ENCODE data around the gene VWA7.

Gene VWA7

DNA sequence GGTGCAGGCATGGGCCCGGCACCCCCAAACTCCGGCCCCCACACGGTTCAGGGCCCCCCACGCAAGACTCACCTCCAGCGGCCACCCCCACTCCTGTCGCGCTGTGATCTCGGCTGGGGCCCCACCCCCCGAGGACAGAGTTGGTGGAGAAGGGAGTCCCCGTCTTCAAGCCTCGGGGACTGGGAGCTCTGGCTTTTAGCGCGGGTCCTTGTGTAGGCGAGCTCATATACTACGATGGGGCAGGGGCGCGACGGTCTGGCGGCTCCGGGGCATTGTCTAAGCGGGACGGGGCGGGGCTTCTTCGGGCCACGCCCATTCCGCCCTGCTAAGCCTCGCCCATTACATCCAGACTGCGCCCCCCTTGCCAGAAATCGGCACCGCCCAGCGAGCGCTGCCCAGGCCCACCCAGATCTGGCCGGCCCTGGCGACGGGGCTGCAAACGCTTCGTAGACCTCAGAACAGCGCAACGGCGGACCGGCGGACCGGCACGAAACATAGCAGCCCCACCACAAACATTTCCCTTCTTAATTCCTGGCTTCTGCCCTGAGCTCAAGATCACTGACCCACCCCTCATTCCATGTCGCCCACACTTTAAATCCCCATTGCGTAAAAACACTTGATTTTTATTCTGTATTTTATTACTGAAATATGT lies 47.0 kb downstream of the VWA7 start:
- no peak for DNase-seq (ENCODE audit: low read depth)

DNA sequence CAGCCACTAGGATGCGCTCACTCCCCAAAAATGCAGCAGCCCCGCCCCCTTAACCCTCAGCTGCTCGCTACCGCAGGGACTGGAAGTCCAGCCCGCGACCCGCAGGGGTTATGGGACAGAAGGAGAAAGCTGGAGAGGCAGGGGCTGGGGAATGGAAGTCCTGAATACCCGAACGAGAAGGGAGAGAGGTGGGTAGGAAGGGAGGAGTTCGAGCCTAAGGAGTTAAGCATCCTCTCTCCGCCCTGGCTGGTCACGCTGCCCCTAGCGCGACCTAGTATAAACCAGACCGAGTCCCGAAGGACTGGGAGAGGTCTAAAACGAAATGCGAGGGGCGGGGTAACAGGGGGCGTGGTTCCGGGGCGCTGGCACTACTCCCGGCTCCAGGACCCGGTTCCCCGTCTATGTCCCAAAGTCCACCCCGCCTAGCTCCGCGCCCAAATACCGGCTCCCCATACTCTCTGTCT lies 47.6 kb downstream of the VWA7 start:
- DNase-seq (ENCODE audit: low read depth): no peak

DNA sequence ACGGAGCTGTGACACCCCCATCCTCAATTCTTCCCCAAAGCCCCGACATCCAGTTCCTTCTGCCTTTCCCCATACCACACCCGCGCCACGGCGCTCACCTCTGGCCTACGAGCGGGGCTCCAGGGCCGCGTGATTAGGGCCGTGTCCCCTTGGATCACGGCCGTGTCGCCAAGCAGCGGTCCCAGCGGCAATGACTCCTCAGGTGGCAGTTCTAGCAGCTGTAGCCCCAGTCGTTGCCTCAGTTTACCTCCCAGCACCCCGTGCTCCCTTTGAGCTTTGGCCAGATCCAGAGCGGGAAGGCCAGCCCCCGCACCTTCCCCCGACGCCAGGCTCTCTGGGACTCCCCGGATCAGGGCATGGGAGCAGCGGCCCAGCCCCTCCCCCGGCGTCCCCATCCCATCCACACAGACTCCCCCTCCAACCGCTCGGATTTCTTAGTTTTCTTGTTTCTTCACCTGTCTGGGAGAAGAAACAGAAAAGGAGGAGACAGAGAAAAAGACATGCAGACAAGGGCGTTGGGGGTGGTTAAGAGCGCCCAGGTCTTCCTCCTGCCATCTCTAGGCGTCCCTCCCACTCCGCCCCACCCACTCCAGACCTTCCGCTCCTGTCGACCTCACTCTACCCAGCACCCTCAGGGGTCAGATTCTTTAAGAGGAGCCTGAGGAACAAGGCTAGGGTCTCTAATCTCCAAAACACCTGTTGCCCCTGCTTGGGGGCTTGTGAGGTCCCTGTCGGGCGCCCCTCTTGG lies 48.2 kb downstream of the VWA7 start, which contains the start of gene DDAH2:
Gene DDAH2 (minus strand): TSS at position 533 of the 748 bp plus-strand sequence. CDS start 138 bp downstream, at position 395.
- DNase-seq (ENCODE audit: low read depth): no peak

DNA sequence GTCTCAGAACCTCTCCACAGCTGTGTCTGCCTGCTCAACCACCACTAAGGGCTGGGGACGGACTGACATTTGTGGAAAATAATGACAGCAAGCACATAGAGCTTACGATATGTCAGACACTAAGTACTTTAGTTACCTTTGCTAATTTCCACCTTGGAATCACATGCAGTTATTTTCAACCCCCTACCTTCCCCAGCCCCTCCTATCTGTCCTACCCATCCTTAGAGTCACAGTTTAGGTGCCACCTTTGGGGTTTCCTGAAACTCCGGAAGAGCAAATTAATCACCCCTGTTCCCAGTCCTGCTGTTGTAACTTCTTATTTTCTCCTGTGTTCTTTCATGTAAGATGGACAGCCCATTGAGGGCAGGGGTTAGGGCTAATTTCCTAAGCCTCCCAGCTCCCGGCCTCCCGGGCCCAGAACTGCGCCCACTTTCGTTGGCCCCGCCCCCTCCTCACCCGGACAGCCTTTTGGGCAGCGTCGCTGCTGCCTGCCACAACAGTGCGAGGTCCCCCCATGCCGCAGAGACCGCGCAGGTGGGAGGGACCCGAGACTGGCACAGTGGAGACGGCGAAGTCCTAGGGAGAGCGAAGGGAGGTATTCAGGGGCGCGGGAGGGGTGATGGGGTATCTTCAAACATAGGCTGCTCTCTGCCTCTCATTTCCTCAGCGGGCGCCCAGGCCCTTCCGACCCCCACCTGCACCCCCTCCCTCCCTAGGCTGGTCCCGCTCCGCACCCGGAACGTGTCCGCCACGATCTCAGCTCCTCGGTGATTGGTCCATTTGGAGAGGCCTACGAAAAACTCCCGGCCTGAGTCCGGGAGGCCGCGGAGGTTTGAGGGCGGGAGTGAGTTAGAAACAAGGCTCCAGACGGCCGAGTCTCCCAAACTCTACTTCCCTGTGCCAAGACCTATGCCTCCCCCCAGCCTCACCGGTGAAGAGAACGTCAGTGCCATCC lies 49.1 kb downstream of the VWA7 start:
- DNase-seq (ENCODE audit: low read depth): no peak

DNA sequence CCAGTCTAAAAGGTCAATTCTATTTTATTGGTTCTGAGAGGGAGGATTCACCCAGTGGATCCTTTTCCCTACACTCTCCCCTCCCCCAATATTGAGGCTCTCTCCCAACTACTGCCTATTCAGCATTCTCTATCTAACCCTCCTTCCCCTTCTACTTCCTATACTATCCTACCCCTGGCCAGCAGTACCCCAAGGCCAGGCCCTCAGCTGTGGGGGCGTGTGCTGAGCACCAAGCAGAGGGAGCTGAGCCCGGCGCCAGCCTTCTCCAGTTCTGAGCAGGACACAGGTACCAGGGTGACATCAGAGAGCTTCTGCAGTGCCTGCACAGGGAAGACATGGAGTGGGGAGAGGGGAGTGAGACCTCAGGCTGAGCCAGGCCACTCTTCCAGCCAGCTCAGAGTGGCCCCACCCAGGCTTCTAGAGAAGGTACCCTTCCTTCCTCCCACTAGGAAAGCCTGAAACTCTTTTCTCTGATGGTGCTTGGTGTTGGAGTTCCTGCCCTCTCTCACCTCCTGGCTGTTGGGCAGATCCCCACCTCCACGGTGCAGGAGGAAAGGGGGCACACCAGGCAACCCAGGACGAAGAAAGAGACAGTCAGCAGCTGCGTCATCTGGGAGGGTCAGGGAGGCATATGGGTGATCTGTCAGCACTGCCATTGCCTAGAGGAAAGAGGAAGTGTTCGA lies 50.0 kb downstream of the VWA7 start:
- no peak for DNase-seq (ENCODE audit: low read depth)

DNA sequence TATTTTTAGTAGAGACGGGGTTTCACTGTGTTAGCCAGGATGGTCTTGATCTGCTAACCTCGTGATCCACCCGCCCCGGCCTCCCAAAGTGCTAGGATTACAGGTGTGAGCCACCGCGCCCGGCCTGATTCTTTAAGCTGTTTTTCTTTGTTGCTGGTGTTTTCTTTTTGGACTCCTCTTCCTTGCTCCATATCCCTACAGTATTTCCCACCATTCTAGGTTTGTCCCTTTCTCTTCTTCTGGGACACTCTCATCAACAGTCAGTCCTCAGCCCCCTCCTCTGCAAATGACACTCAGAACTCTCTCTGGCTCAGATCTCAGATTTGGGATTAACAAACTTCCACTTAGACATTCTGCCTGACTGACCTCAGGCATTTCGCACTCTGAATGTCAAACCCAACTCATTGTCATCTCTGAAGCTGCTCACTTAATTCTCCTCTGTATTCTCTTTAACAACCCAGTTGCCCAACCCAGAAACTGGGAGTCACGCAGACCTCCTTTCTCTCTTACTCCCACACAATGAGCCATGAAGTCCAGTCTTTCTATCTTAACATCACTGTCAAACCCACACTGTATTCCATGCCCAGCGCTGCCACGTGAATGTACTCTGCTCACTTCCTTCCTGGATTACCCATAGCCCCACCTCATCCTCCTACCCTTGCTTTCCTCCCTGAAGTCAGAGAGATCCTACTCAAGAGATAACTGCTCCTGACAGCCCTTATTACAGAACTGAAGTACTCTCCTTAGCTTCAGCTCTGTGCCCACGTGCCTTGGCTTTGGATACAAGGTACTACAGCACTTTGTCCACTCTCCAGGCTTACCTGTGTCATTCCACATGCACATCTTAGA lies 51.4 kb downstream of the VWA7 start:
- DNase-seq (ENCODE audit: low read depth): no peak

DNA sequence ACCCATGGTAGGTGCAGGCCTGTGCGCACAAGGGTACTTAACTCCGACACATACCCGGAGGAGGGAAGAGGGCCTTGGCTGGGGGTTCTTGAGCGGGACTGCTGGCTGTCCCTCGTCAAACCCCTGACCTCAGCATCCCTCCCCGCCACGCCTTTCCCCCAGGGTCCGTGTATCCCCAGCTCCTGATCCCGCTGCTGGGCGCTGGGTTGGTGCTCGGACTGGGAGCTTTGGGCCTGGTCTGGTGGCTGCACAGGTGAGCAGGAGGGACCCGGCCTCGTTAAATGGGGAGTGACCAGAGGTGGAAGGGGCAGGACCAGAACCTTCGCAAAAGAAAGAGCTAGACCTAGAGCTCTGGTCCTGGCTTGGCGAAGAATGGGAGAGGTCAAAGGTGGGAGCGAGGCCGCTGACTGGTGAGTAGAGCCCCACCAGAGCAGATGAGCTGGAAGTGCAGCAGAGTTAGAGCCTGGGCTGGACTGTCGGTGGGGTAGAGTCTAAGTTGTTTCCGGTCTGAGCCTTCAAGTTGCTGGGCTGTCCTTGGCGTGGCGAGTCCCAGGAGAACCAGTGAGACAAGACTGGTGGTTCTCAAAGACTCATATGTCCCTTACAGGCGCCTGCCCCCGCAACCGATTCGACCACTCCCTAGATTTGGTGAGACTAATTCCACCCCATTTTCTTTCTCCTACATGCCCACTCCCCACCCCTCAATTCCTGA lies 53.0 kb downstream of the VWA7 start:
- no peak for DNase-seq (ENCODE audit: low read depth)

DNA sequence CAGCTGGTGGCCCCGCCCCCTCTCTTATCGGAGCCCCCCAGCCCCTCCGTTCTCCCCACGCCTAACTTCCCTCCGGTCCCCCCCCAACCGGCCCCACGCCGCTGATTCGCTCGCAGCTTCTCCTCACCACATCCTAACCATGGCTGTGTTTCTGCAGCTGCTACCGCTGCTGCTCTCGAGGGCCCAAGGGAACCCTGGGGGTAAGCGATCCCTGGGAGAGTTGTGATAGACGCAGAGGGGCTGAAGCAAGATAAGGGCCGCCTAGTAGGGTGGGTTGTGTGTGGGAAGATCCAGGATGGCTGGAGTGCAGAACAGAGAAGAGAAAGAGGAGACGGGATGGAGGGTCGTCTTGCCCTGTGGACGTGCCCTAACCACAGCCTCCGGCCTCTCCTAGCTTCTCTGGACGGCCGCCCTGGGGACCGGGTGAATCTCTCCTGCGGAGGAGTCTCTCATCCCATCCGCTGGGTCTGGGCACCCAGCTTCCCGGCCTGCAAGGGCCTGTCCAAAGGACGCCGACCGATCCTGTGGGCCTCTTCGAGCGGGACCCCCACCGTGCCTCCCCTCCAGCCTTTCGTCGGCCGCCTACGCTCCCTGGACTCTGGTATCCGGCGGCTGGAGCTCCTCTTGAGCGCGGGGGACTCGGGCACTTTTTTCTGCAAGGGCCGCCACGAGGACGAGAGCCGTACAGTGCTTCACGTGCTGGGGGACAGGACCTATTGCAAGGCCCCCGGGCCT lies 53.7 kb downstream of the VWA7 start, which contains the start of gene MPIG6B:
Gene MPIG6B (plus strand): TSS at position 129 of the 735 bp plus-strand sequence. CDS start 11 bp downstream, at position 140.
- DNase-seq (ENCODE audit: low read depth): no peak

DNA sequence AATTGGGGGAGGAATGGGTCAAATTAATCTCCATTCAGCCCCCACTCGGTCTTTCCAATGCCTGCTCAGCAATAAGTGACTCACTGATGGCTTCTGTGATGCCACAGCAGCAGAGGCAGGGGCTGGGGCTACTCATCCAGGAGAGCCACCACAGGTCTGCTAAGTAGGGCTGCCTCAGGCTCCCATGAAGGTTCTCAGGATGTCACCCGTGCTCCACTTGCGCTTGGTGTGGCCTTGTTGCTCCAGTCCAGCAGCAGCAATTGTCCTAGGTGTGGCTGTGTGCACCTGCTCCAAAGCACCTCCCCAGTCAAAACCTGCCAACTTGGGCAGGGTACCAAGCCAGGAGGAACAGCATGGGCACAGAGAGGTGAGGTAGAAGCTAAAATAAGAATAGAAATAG lies 55.0 kb downstream of the VWA7 start:
- DNase-seq (ENCODE audit: low read depth): no peak

DNA sequence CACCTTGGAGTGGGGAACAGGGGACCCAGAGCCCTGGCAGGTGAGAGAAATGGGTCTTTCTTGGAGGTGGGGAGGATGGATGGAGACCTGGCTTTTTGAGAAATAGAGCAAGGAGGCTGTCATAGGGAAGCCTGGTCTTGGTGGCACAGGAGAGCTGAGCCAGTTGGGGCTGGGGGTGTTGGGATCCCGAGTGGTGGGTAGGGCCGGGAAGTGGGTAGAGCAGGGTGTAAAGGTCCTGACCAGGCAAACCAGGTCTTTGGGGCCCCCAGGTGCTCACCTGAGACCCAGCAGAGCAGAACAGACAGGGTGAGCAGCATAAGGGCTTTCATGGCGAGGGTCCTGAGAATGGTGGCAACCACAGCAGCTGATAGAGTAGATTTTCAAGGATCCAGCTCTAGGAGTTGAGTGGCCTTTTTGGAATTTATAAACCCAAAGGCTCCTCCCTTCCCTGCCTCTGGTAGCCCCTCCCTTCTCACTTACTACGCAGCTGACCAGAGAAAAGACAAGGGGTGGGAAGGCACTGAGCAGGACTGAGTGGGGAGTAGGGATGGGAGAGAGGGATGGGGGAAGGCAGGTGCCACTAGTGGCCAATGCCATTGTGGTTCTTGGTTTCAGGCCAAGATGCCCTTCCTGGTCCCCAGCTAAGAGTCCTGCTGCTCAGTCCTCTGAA lies 55.6 kb downstream of the VWA7 start, which contains the start of gene LY6G6C:
Gene LY6G6C (minus strand): TSS at position 396 of the 670 bp plus-strand sequence. CDS start 67 bp downstream, at position 329.
- no peak for DNase-seq (ENCODE audit: low read depth)

DNA sequence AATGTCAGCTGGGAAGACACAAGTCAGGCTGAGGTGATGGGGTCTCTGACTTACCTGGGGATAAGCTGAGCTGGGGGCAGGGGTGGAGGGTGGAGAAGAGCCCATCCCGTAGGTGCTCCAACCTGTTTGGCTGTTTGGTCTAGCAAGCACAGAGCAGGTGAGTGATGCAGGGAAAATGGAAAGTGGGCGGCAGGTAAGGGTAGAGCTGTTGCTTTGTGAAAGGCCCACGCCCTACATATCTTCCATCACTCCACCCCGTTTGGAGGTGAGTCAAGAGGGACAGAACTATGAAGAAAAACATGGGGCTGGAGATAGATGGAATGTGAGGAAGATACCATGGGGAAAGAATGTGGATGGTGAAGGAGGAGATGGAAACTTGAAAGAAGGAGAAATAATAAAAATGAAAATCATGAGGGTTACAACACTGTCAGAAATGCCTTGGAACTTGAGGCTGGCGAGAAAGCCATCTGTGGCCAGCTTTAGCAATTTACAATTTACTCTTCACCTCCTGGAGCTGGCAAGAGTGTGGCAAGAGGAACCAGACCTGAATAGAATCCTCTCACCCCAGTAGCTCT lies 56.8 kb downstream of the VWA7 start:
- DNase-seq (ENCODE audit: low read depth): no peak

DNA sequence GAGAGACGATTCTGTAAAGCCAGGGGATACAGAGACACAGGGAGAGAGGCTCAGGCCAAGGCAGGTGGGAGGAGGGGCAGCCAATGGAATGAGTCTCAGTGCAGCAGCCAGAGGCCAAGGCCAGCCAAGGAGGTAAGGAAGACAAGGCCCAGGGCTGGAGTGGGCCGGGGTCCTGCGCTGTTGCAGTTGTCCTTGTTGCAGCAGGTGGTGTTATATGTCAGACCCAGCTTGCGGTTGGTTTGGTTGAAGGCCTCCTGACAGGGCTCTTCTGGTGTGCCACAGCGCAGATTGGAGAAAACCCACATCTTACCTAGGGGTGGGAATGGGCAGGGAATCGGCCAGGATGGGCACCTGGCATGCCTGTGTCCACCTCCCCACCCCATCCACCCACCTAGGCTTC lies 58.1 kb downstream of the VWA7 start:
- DNase-seq (ENCODE audit: low read depth): no peak

DNA sequence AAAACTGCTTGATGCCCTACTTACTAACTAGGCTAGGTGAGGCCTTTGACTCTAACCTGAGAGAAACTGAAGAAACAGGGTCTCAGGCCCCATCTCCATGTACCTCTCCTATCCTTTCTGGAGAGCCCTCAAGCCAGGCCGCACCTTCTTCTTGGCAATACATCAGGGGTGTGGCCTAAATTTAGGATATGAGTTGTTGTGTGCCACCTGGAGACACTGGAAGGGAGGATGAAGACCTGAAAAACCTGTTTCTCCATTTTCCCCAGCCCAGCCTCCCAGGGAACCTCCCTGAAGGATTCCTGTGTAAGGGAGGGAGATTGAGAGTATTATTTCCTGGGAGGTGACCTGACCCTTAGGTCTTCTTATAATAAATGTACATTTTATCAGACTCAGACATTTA lies 58.9 kb downstream of the VWA7 start:
- DNase-seq (ENCODE audit: low read depth): no peak

DNA sequence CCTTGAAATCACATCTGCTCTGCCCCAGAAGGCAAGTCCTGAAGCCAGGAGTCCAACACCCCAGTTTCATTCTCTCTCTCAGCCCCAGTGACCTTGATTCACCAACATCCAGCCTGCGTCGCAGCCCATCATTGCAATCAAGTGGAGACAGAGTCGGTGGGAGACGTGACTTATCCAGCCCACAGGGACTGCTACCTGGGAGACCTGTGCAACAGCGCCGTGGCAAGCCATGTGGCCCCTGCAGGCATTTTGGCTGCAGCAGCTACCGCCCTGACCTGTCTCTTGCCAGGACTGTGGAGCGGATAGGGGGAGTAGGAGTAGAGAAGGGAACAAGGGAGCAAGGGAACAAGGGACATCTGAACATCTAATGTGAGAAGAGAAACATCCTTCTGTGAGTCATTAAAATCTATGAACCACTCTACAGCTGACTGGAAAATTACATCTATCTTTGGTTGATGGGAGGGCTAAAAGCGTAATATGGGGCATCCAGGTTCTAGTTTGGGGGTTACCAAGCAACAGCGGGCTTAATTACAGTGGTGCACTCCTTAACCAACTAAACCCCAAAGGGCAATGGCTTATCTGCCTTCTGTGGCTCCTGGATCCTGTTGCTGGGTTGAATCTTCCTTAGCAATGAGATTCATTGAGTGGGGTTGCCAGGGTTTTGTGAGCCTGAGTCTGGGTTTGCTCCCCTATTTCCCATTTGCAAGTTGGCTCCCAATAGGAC lies 59.5 kb downstream of the VWA7 start:
- no peak for DNase-seq (ENCODE audit: low read depth)
